Testis (tissue), 2 donors: ENCODE results near the gene OR12D2.

Experiments used
- CTCF ChIP-seq, 3 experiments: fragments of 450-650 bp in 2 of 3; fragments of 200-600 bp in 1 of 3; sonication (generic) in 1 of 3; IDR thresholded peaks; one replicate each; pipeline ENCODE4 v1.5.1; 2016 to 2019; ENCODE audit warnings: antibody characterized with exemption in 3 of 3, mild to moderate bottlenecking in 2 of 3, moderate library complexity in 1 of 3
- POLR2A ChIP-seq: fragments of 450-650 bp; IDR thresholded peaks from one replicate; pipeline ENCODE4 v1.6.1; 2017; ENCODE audit warnings: antibody characterized with exemption, mild to moderate bottlenecking, moderate library complexity

- TF ChIP-seq CTCF (IDR thresholded peaks at IDR 0.05) (no peak), POLR2A (no peak)
Measured at GRCh38 chr6:29442719-29443118, 47.3 kb downstream of the OR12D2 start.
